DND-41 (cell line): ENCODE data around the gene PXMP2.
A peak's percentile ranks its signal among the peaks of the same experiment; 100 is the strongest.

Source experiments
- ATAC-seq: fragments of 200-7000 bp; cut with Tn5 transposase; 3 replicates; pipeline ENCODE4 v1.9.1; 2021; ENCODE audit warnings: low read depth; ENCODE audit not compliant: insufficient read depth
- DNase-seq: peaks from one replicate; pipeline ENCODE4 v3.0.0-alpha.2; 2020
- H2AFZ ChIP-seq: 2 replicates; pipeline ENCODE4 v1.6.0; 2012; ENCODE audit warnings: low read depth, low read length
- H3K27ac ChIP-seq: 2 replicates; pipeline ENCODE4 v1.5.1; 2012; ENCODE audit warnings: low read length, inconsistent platforms
- H3K27me3 ChIP-seq: fragments of 200-600 bp; sonication (generic); 2 replicates; pipeline ENCODE4 v1.6.0; 2012; ENCODE audit warnings: low read length, mild to moderate bottlenecking, inconsistent platforms; ENCODE audit not compliant: insufficient read depth, poor library complexity
- H3K36me3 ChIP-seq: 2 replicates; pipeline ENCODE4 v1.5.1; 2012; ENCODE audit warnings: low read length, inconsistent platforms; ENCODE audit not compliant: insufficient read depth
- H3K4me1 ChIP-seq: 2 replicates; pipeline ENCODE4 v1.5.1; 2012; ENCODE audit warnings: mild to moderate bottlenecking, low read length; ENCODE audit not compliant: insufficient read depth
- H3K4me2 ChIP-seq: 2 replicates; pipeline ENCODE4 v1.6.0; 2012; ENCODE audit warnings: mild to moderate bottlenecking, moderate library complexity, low read length, inconsistent platforms; ENCODE audit not compliant: insufficient read depth
- H3K4me3 ChIP-seq, 2 experiments: fragments of 200-600 bp in 1 of 2; shearing (Covaris generic) in 1 of 2; 2 replicates each; pipeline ENCODE4 v1.5.1; 2012 to 2016; ENCODE audit warnings: inconsistent platforms in 2 of 2, low read length in 2 of 2, mild to moderate bottlenecking in 2 of 2, low read depth in 1 of 2, moderate library complexity in 1 of 2
- H3K79me2 ChIP-seq: 2 replicates; pipeline ENCODE4 v1.6.0; 2012; ENCODE audit warnings: low read length, inconsistent platforms; ENCODE audit not compliant: insufficient read depth
- H3K9ac ChIP-seq: 2 replicates; pipeline ENCODE4 v1.6.0; 2012; ENCODE audit warnings: low read depth, mild to moderate bottlenecking, inconsistent platforms, low read length, moderate library complexity
- H3K9me3 ChIP-seq: 2 replicates; pipeline ENCODE4 v1.5.1; 2012; ENCODE audit warnings: low read length, moderate library complexity, mild to moderate bottlenecking, inconsistent platforms; ENCODE audit not compliant: insufficient read depth, severe bottlenecking
- H4K20me1 ChIP-seq: 2 replicates; pipeline ENCODE4 v1.6.0; 2012; ENCODE audit warnings: low read length; ENCODE audit not compliant: insufficient read depth
- CTCF ChIP-seq: IDR thresholded peaks from 2 replicates; pipeline ENCODE4 v1.5.1; 2012; ENCODE audit warnings: borderline replicate concordance, low read length, moderate library complexity, mild to moderate bottlenecking; ENCODE audit not compliant: poor library complexity, severe bottlenecking; ENCODE audit errors: extremely low read depth
- EZH2 ChIP-seq: IDR thresholded peaks from 3 replicates; pipeline ENCODE4 v1.6.1; 2012; ENCODE audit warnings: borderline replicate concordance, low read depth, mild to moderate bottlenecking, moderate library complexity, low read length, inconsistent platforms; ENCODE audit not compliant: severe bottlenecking

Gene PXMP2

GRCh38 chr12:132687211-132688164, at the start of gene PXMP2, which contains the start of gene POLE:
Gene PXMP2 (plus strand): TSS chr12:132687587. CDS start chr12:132687671, 84 bp downstream.
Gene POLE (minus strand): TSS chr12:132687342. CDS start chr12:132687315, 27 bp downstream.
- Histone ChIP-seq H3K9ac (peak within 1 kb of the TSS; percentile 99), H3K4me3 (peak within 1 kb of the TSS; percentile 82 to 92), H3K4me2 (peak within 1 kb of the TSS; percentile 64), H3K36me3 (peaks cover 38% of the 10 kb centered on the region), H2AFZ (peak within 1 kb of the TSS; percentile 86), H3K4me1 (peaks cover 30% of the 10 kb centered on the region), H4K20me1 (peaks cover 38% of the 10 kb centered on the region), H3K27me3 (no peaks in the 10 kb centered on the region), H3K9me3 (no peaks in the 10 kb centered on the region), H3K27ac (peak within 1 kb of the TSS; percentile 89), H3K79me2 (peaks cover 66% of the 10 kb centered on the region)
- DNase-seq, result peak; percentile 97
- ATAC-seq, result peak; percentile 94
- TF ChIP-seq CTCF (peak; percentile 9), EZH2 (no peak)

GRCh38 chr12:132637811-132638210, 49.6 kb upstream of the PXMP2 start:
- peaks cover 99% of the 10 kb centered on the region for H3K36me3 ChIP-seq

GRCh38 chr12:132638541-132639408, 48.6 kb upstream of the PXMP2 start:
- Histone ChIP-seq H3K9ac (no peak overlapping the region), H3K4me1 (no peaks in the 10 kb centered on the region), H3K4me3 (no peak overlapping the region), H3K36me3 (peaks cover 99% of the 10 kb centered on the region), H4K20me1 (peaks cover 52% of the 10 kb centered on the region), H3K27me3 (no peaks in the 10 kb centered on the region), H3K27ac (no peak overlapping the region), H2AFZ (no peak overlapping the region), H3K4me2 (no peak overlapping the region), H3K79me2 (peaks cover 2% of the 10 kb centered on the region; the same call in 1 of the 2 replicates), H3K9me3 (no peaks in the 10 kb centered on the region)
- ATAC-seq, result peak; percentile 72
- TF ChIP-seq EZH2 (no peak), CTCF (peak; percentile 84)
- DNase-seq, result peak; percentile 39

More at GRCh38 chr12:132637811-132638210, 49.6 kb upstream of the PXMP2 start:
- Histone ChIP-seq H3K4me2 (no peak overlapping the region), H3K4me1 (no peaks in the 10 kb centered on the region), H3K9me3 (no peaks in the 10 kb centered on the region), H3K4me3 (no peak overlapping the region), H3K27ac (no peak overlapping the region), H3K9ac (no peak overlapping the region), H2AFZ (no peak overlapping the region), H4K20me1 (peaks cover 43% of the 10 kb centered on the region), H3K79me2 (peaks cover 2% of the 10 kb centered on the region; the same call in 1 of the 2 replicates), H3K27me3 (no peaks in the 10 kb centered on the region)
- no peak for DNase-seq
- TF ChIP-seq EZH2, result no peak
- no peak for TF ChIP-seq CTCF
- no peak for ATAC-seq
